Esophagus squamous epithelium (tissue), 5 donors: Measurements from ENCODE around the gene CNOT4. TPM values are rescaled to one million over a fixed set of nuclear protein-coding genes. Genes with fewer than 3 reads are reported as not detected.
"Not testable (repeated sequence)": the region's sequence is repeated elsewhere in the genome, so short reads cannot be mapped to it uniquely, and the experiment has no call there.

Experiments
- DNase-seq: peaks from one replicate; lab custom pipeline; 2025; lab: John Stamatoyannopoulos, UW
- H3K27ac ChIP-seq, 4 donors: fragments of 200-600 bp; sonication (generic); one replicate each; pipeline ENCODE4 v1.5.1; 2016 to 2019; ENCODE audit warnings: mild to moderate bottlenecking in 1 of 4
- H3K27me3 ChIP-seq, 4 donors: fragments of 200-600 bp; sonication (generic); 1 replicate in 3 of 4; 2 replicates in 1 of 4; pipeline versions ENCODE4 v1.5.1 to v1.6.0; 2017 to 2021; ENCODE audit warnings: antibody characterized with exemption in 1 of 4
- H3K36me3 ChIP-seq, 3 donors: fragments of 200-600 bp; sonication (generic); one replicate each; pipeline ENCODE4 v1.5.1; 2016 to 2019
- H3K4me1 ChIP-seq, 3 donors: fragments of 200-600 bp; sonication (generic); one replicate each; pipeline ENCODE4 v1.5.1; 2017 to 2019
- H3K4me3 ChIP-seq, 4 donors: fragments of 200-600 bp; sonication (generic); 1 replicate in 3 of 4; 2 replicates in 1 of 4; pipeline ENCODE4 v1.5.1; 2016 to 2019; ENCODE audit warnings: mild to moderate bottlenecking in 2 of 4, moderate library complexity in 1 of 4
- H3K9me3 ChIP-seq, 3 donors: fragments of 200-600 bp; sonication (generic); one replicate each; pipeline ENCODE4 v1.5.1; 2016 to 2019
- POLR2A ChIP-seq, 4 donors: fragments of 450-650 bp; IDR thresholded peaks; one replicate each; pipeline ENCODE4 v1.6.1; 2017; ENCODE audit warnings: antibody characterized with exemption in 4 of 4, mild to moderate bottlenecking in 4 of 4, moderate library complexity in 3 of 4
- WGBS, 2 donors: methylation state at CpG; one replicate each; pipeline ENCODE4 v1.1.5; 2018; 5-methylcytosine and 5-hydroxymethylcytosine counted together
- intact Hi-C: fragments of 100-400 bp; cut with DNase I; formaldehyde crosslinking; loops from one replicate; pipeline ENCODE4 v1.15.0; 2022
- total RNA-seq, 4 donors: library from RNA; depleted of rRNA; stranded (reverse); fragments of >200 nt; gene quantifications; one replicate each; pipeline ENCODE4 v1.1.0, GENCODE V29; 2016
- TF ChIP-seq, protein P1 (sequence below), 6 experiments: fragments of 450-650 bp in 4 of 6; fragments of 200-600 bp in 2 of 6; sonication (generic) in 2 of 6; IDR thresholded peaks; one replicate each; pipeline ENCODE4 v1.5.1; 2016 to 2019; ENCODE audit warnings: antibody characterized with exemption in 6 of 6, mild to moderate bottlenecking in 4 of 6, moderate library complexity in 4 of 6
- donor health status: DM: yes; HTN: yes; CAD: no.

The CNOT4 gene
- total RNA-seq, 4 donors from 2014 or later: 7.3 to 20.0 (median 14.0) TPM

DNA sequence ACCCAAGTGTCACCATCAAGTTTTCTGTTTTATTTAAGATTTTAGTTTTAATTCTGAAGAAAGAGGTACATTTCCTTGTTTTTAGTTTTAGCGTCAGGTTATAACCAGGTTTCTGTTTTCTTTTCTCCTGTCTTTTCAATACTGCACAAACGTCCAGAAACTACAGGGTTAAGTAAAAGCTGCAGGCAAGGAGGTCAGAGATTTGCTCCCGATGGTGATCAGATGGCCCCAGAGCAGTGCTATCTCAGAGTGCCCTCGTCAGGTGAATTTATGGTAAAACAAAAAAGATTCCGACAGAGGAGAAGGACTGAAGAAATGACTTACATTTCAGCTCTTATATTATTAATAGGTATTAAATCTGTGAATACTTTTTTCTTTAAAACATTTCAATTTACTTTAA, 148.1 kb downstream of the CNOT4 start:
- 62 to 66% methylated on average over 5 of the region's 5 CpGs for WGBS, 2 donors
- TF ChIP-seq, protein P1, sequence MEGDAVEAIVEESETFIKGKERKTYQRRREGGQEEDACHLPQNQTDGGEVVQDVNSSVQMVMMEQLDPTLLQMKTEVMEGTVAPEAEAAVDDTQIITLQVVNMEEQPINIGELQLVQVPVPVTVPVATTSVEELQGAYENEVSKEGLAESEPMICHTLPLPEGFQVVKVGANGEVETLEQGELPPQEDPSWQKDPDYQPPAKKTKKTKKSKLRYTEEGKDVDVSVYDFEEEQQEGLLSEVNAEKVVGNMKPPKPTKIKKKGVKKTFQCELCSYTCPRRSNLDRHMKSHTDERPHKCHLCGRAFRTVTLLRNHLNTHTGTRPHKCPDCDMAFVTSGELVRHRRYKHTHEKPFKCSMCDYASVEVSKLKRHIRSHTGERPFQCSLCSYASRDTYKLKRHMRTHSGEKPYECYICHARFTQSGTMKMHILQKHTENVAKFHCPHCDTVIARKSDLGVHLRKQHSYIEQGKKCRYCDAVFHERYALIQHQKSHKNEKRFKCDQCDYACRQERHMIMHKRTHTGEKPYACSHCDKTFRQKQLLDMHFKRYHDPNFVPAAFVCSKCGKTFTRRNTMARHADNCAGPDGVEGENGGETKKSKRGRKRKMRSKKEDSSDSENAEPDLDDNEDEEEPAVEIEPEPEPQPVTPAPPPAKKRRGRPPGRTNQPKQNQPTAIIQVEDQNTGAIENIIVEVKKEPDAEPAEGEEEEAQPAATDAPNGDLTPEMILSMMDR (IDR thresholded peaks at IDR 0.05): no peak
- TF ChIP-seq POLR2A (IDR thresholded peaks at IDR 0.05): no peak
- peaks cover 0 to 33% (median 0%) of the 10 kb centered on the region in 3 donors for H3K36me3 ChIP-seq
- H3K4me1 ChIP-seq: no peaks in the 10 kb centered on the region
- H3K9me3 ChIP-seq: no peaks in the 10 kb centered on the region
- intact Hi-C loops: no loop called here
- no peak overlapping the region for H3K27ac ChIP-seq
- H3K4me3 ChIP-seq: no peak overlapping the region
- no peaks in the 10 kb centered on the region for H3K27me3 ChIP-seq
- no peak for DNase-seq

DNA sequence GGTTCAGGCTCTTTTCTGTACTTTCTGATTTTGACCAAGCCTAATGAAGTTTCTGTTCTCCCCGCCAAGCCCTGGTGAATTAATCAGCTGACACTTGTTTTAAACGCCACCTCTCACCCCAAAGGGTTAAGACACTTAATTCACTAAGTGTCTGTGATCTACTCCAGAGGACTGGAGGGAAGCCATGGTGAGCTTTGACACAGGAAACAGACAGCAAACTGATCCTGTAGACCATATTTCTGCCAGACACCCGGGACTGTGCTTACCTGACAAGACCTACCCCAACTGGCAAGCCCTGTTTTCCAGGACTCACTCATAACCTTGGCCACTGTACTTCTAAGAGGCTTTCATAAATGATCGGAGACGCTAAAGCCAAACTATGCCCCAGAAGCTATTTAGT, 150.3 kb downstream of the CNOT4 start:
- intact Hi-C loops: no loop called here
- no peak overlapping the region for H3K27ac ChIP-seq
- no peaks in the 10 kb centered on the region for H3K4me1 ChIP-seq
- 48 to 60% methylated on average over 5 of the region's 5 CpGs for WGBS, 2 donors
- no peaks in the 10 kb centered on the region for H3K9me3 ChIP-seq
- no peaks in the 10 kb centered on the region for H3K27me3 ChIP-seq
- DNase-seq: no peak
- TF ChIP-seq, protein P1 (IDR thresholded peaks at IDR 0.05): no peak
- TF ChIP-seq POLR2A (IDR thresholded peaks at IDR 0.05): no peak
- H3K36me3 ChIP-seq: peaks cover 0 to 33% (median 0%) of the 10 kb centered on the region in 3 donors
- H3K4me3 ChIP-seq: no peak overlapping the region

DNA sequence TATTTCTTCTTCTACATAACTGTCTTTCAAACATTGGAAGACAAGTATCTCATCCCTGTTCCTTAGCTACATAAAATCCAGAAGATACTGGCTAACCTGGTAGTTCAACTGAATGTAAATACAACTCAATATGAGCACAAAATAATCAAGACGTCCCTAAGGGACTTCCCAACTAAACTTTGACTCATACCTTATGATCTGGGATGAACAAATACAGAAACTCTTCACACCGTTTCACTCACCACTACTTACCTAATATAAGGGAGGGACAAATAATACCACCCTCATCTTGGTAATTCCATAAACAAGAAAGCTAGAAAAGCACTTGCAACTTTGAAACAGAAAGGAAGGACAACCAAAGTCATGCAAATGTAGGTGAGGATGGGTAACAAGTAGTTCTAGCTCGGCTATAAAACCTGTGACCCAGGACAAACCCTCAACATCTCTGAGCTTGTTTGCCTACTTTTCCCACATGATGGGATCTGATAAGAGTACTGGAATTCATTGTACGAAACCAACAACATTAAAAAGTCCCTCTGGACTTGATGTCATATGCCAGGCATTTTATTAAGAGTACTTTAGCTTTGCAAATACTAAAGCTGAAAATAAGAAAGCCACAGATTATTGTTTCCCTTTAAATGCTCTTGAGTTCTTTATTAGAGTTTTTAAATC, 154.4 kb downstream of the CNOT4 start:
- intact Hi-C loops: no loop called here
- TF ChIP-seq, protein P1 (IDR thresholded peaks at IDR 0.05): no peak
- TF ChIP-seq POLR2A (IDR thresholded peaks at IDR 0.05): no peak
- no peaks in the 10 kb centered on the region for H3K4me1 ChIP-seq
- H3K27me3 ChIP-seq: no peaks in the 10 kb centered on the region
- H3K4me3 ChIP-seq: no peak overlapping the region
- no peak for DNase-seq
- H3K36me3 ChIP-seq: no peaks in the 10 kb centered on the region
- H3K27ac ChIP-seq: no peak overlapping the region
- no peaks in the 10 kb centered on the region for H3K9me3 ChIP-seq
- 56 to 58% methylated on average over 4 of the region's 4 CpGs for WGBS, 2 donors

DNA sequence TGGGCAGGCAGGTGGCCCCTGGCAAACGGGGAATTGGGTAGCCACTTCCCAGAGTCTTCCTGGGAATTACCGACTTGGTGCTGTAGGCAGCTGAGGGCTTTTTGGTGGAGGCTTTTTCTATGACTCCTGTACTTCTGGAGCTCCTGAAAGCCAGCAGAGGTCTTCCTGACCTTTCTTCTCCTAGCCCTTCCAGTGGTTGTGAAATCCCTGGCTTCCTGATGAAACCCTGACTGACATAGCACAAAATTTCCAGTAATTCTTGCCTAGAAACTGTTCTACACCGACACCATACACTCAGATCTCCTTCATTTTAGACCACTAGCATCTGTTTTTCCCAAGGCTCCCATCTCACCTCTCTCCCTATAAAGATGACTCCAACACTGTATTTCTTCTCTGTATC, 156.1 kb downstream of the CNOT4 start:
- H3K27me3 ChIP-seq: no peaks in the 10 kb centered on the region
- no peak for DNase-seq
- H3K9me3 ChIP-seq: no peaks in the 10 kb centered on the region
- no peaks in the 10 kb centered on the region for H3K4me1 ChIP-seq
- H3K27ac ChIP-seq: no peak overlapping the region
- intact Hi-C loops: no loop called here
- TF ChIP-seq, protein P1 (IDR thresholded peaks at IDR 0.05): no peak
- TF ChIP-seq POLR2A (IDR thresholded peaks at IDR 0.05): no peak
- WGBS, 2 donors: 85 to 89% methylated on average over 3 of the region's 3 CpGs
- no peaks in the 10 kb centered on the region for H3K36me3 ChIP-seq
- no peak overlapping the region for H3K4me3 ChIP-seq

DNA sequence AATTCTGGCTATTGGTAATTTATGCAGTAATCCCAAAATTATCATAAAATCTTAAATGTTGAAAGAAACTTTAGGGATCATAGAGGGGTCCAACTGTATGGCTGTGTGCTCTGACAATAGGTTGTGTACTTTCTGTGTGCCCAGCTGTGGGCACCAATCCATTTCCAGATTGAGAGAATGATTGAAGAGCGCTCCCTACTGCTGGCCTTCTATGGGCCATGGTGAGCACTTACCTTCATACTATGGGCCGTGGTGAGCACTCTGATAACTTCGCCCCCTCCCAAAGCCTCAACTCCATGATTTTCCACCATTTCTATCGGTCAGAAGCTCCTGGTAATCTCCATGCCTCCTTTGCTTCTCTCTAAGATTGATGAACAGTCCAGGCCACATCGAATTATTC, 157.6 kb downstream of the CNOT4 start:
- WGBS, 2 donors: 82 to 86% methylated on average over 5 of the region's 5 CpGs
- Histone ChIP-seq H3K36me3 (no peaks in the 10 kb centered on the region), H3K4me3 (no peak overlapping the region), H3K4me1 (no peaks in the 10 kb centered on the region), H3K27me3 (no peaks in the 10 kb centered on the region), H3K9me3 (no peaks in the 10 kb centered on the region), H3K27ac (no peak overlapping the region)
- DNase-seq: no peak
- intact Hi-C loops: no loop called here
- TF ChIP-seq POLR2A (IDR thresholded peaks at IDR 0.05): no peak
- TF ChIP-seq, protein P1 (IDR thresholded peaks at IDR 0.05): no peak

DNA sequence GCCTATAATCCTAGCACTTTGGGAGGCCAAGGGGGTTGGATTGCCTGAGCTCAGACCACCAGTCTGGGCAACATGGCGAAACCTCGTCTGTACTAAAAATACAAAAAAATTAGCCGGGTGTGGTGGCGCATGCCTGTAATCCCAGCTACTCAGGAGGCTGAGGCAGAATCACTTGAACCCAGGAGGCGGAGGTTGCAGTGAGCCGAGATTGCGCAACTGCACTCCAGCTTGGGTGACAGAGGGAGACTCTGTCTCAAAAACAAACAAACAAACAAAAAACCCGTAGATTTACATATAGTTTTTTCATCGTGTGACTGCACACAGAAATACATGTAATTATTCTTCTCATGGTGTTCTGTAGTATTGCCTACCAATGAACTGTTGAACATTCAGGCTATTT, 158.8 kb downstream of the CNOT4 start:
- H3K4me1 ChIP-seq, H3K36me3 ChIP-seq, DNase-seq, H3K4me3 ChIP-seq, H3K27me3 ChIP-seq, H3K9me3 ChIP-seq, H3K27ac ChIP-seq, intact Hi-C loops: not testable (repeated sequence)
- WGBS, 2 donors: 90 to 94% methylated on average over 9 of the region's 9 CpGs
